Hematopoietic multipotent progenitor cell treated with erythropoietin and hydrocortisone succinate and interleukin-3 and kit ligand, for 17 days (in vitro differentiated cells): ENCODE measurements around the gene RIPOR3.
"Not testable (repeated sequence)": the region's sequence is repeated elsewhere in the genome, so short reads cannot be mapped to it uniquely, and the experiment has no call there.

ENCODE experiments used
- DNase-seq: peaks from one replicate; pipeline ENCODE4 v3.0.0-alpha.2; 2015; ENCODE audit warnings: low spot score

Gene RIPOR3

DNA sequence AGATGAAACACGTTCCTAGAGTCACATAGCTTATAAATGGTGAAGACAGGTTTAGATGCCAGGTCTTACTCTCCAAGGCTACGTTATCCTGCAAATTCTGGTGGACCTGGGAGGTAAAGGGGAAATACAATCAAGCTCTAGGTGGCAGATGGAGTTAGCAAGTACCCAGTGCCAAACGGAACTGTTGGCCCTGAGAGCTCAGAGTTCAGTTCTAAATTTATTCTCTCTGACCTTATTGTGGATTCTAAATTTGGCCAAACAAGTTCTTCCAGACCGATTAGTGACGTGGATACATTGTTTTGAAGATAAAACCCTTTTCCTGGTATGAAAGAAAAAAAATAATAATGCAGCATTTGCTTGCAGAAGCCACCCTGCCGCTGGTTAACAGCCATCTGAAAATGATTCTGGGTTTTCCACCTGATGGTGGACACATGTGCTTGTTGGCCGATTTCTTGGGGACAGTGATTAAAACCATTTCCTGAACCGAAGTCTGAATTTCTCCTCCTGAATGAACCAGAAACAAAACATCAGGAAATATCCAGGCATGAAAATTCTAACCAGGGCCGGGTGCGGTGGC, 32.5 kb downstream of the RIPOR3 start:
- DNase-seq = no peak

DNA sequence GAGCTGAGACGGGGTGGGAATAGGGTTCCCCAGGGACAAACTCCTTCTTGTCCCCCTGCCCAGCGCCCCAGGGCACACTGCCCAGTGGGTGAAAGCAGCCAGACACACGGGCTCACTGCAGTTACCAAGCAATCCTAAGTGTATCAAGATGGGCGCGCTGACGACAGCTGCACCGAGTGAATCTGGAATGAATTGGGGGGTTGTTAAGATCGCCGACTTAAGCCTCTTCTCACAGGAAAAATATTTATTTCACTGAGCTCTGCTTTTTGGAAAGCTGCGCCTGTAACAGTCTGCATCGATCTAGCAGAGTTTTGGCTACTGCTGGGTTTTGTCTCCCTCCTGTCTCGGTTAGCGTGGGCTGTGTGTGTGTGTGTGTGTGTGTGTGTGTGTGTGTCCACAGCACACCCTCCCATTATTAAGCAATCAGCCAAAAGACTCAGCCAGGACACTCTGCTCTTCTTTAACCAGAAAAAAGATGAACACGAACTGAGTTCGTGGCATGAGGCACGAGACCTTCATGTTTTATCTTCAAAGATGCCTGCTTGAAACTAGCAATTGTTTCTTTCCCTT, 35.9 kb downstream of the RIPOR3 start:
- no peak for DNase-seq

GRCh38 chr20:50654904-50655303, 36.4 kb downstream of the RIPOR3 start:
- no peak for DNase-seq

GRCh38 chr20:50652702-50653294, 38.5 kb downstream of the RIPOR3 start:
- no peak for DNase-seq

GRCh38 chr20:50651676-50652075, 39.7 kb downstream of the RIPOR3 start:
- DNase-seq = no peak

DNA sequence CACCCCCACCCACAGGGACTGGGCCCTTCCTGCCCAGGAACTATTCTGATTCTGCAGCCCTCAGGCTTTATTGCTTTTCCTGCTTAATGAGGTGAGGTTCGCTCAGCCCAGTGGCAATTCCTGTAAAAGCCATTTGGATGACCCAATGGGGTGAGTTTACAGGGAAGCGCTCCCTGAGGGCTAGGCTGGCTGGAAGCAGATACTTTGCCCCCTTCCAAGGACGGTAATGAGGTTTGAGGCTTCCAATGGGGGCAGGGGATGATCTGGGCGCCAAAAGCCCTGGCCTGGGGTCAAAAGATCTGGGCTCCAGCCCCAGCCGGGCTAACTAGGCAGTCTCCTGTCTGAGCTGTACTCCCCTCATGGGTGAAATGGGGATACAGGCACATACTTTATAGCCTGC, 41.8 kb downstream of the RIPOR3 start:
- no peak for DNase-seq

- DNase-seq = no peak
Observed at GRCh38 chr20:50648651-50649050, 42.7 kb downstream of the RIPOR3 start.

GRCh38 chr20:50646483-50646996, 44.8 kb downstream of the RIPOR3 start:
- DNase-seq = no peak

- DNase-seq = no peak
Observed at GRCh38 chr20:50645253-50646068, 45.9 kb downstream of the RIPOR3 start.

DNA sequence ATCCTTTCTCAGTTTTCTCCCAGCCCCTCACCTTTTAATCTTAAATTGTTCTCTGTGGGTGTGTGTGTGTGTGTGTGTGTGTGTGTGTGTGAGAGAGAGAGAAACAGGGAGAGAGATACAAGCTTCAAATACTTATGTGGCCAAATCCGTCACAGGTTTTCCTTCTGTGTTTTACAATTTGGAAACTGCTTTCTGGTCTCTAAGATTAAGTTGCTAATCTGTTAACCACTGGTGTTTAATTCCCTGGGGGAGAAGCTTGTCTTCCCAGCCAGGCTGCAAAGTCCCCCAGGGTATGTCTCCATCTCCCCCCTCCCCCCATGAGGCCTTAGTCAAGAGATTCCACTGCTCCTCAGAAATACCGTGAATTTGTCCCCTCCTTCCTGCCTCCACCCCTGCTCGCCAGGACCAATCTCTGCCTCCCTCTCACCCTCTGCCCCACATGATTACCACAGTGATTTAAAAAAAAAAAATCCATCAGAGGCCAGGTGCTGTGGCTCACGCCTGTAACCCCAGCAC, 49.0 kb downstream of the RIPOR3 start:
- no peak for DNase-seq

GRCh38 chr20:50641625-50642287, 49.6 kb downstream of the RIPOR3 start:
- DNase-seq = not testable (repeated sequence)

- DNase-seq = not testable (repeated sequence)
Observed at GRCh38 chr20:50639971-50640711, 51.2 kb downstream of the RIPOR3 start.

- DNase-seq = not testable (repeated sequence)
Observed at GRCh38 chr20:50638015-50638847, 53.1 kb downstream of the RIPOR3 start.

DNA sequence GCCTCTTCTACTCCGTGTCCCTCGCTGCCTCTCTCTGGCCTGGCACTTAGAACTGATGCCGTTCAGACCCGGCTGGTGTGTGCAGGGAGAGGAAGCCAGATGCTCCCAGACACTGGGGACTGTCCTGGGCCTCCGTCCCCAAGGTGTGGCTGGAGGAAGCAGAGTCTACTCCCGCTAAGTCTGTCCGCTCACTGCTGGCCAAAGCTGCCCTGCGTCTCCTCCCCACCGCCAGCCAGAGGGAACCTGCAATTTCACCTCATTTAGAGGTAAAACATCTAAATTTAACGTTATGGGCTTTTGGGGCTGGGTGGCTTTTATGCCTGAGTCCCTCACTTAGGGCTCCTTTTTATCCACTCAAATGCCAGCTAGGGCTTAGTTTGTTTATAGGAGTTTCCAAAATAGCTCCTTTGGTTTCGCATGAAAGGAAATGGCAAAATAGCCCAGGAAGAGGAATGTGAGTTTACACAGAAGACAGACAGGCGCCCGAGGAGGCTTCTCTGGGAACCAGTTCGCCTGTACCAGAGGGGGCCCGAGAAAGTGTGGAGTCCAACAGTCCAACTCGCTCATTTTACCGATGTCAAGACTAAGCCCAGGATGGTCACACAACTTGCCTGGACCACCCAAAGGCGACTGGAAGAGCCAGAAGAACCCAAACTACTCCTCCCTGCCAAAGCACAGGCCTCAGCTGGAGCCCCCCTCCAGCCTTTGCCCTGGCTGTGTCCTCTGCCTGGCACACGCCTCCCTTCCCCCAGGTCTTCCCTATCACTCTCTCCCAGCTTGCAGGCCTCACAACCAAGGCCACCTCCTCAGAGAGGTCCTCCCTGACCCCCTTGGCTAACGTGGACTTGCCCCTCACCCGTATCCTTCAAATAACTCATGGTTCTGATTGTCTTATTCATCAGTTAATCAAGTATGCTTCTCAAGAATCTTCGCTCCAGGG, 54.5 kb downstream of the RIPOR3 start:
- no peak for DNase-seq

DNA sequence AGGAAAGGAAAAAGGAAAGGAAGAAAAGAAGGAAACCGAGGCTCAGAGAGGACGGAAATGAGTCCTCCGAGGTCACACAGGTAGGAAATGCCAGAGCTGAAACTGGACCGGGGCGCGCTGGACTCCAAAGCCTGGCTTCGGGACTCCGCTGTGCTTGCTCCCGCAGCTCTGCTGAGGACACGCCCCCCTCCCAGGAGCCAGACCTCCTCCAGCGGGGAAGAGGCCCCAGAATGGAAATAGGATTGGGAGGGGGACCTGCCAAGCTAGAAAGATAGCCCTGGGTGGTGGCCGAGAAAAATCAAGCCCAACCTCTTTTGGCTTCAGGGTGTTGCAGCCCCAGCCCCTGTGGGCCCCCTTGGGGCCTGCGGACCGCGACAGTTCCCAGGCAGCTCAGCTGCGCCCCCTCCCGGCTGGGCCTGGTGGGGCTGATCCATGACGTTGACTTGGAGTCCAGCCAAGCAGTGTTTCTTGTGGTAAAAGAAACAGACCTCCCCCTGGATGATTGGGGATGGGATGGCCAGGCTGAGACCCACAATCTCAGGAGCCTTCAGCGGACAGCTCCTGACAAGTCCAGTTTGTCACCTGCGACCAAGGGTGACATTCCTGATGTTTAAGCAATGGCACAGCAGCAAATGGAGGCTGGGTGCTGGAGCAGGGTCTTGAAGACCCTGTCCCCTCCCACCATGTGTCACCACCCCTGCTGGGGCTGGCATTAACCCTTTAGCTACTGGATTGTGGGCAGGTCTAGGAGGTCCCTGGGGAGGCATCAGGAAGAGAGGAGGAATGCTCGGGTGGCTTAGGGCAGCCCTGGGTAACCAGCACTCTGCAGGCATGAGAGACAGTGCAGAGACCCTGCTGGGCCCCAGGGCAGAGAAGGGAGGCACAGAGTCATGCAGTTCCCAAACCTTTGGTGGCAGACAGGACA, 55.4 kb downstream of the RIPOR3 start:
- peak; percentile 82 for DNase-seq

GRCh38 chr20:50635014-50635557, 56.3 kb downstream of the RIPOR3 start:
- no peak for DNase-seq

DNA sequence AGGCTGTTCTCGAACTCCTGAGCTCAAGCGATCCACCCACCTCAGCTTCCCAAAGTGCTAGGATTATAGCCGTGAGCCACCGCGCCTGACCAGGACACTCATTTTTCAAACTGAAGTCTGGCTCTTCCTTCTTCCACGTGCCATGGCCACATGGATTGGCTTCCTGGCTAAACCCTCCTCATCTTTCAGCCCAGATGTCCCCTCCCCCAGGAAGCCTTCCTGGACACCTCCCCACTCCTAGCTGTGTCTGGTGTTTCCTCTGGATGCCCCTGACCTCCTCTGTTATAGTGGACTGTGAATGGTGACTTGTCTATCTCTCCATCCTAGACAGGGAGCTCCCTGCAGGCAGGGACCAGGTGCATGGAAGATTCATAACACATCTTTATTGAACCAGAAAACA, 57.2 kb downstream of the RIPOR3 start:
- DNase-seq = no peak

DNA sequence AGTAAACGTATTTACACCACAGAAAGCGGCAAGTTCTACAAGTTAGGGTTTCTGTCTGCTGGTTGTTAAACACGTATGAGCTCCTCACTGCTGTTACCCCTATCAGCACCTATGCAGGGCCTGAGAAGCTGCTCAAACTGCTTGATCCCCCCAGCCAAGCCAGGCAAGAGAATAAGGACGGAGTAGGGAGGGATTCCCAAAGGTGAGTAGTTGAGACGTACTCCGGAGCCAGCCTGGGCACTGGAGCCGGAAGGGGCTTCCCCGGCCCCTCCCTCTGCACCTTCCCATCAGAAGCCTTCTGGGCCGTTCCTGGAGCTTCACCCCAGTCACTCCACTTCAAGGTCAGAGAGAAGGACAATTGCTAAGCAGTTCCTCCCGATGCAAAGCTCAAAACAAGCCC, 58.0 kb downstream of the RIPOR3 start:
- no peak for DNase-seq
